Nephron (organoid): ENCODE measurements around the gene IQGAP2.
A peak's percentile ranks its signal among the peaks of the same experiment; 100 is the strongest.

Experiments
- H3K27ac Mint-ChIP-seq, 3 experiments: 2 replicates each; pipeline ENCODE4 v1.8.0; 2020; ENCODE audit warnings: mixed read lengths in 3 of 3, mild to moderate bottlenecking in 2 of 3, moderate library complexity in 1 of 3
- H3K27me3 Mint-ChIP-seq: 2 replicates; pipeline ENCODE4 v1.8.0; 2021; ENCODE audit warnings: low read depth, mild to moderate bottlenecking, moderate library complexity, mixed read lengths
- H3K36me3 Mint-ChIP-seq: 2 replicates; pipeline ENCODE4 v1.8.0; 2020; ENCODE audit warnings: low read depth, mixed read lengths
- H3K4me1 Mint-ChIP-seq: 2 replicates; pipeline ENCODE4 v1.8.0; 2020; ENCODE audit warnings: mixed read lengths
- H3K4me3 Mint-ChIP-seq, 3 experiments: 2 replicates each; pipeline ENCODE4 v1.8.0; 2020; ENCODE audit warnings: mild to moderate bottlenecking in 3 of 3, mixed read lengths in 3 of 3, moderate library complexity in 2 of 3
- H3K9me3 Mint-ChIP-seq: 2 replicates; pipeline ENCODE4 v1.8.0; 2020; ENCODE audit warnings: mixed read lengths
- TF ChIP-seq, protein P1 (sequence below), 3 experiments: fragments of 200-600 bp; sonication (generic); IDR thresholded peaks; one replicate each; pipeline ENCODE4 v1.5.0; 2021; ENCODE audit warnings: antibody characterized with exemption in 3 of 3; ENCODE audit not compliant: unreplicated experiment in 3 of 3

Gene IQGAP2

DNA sequence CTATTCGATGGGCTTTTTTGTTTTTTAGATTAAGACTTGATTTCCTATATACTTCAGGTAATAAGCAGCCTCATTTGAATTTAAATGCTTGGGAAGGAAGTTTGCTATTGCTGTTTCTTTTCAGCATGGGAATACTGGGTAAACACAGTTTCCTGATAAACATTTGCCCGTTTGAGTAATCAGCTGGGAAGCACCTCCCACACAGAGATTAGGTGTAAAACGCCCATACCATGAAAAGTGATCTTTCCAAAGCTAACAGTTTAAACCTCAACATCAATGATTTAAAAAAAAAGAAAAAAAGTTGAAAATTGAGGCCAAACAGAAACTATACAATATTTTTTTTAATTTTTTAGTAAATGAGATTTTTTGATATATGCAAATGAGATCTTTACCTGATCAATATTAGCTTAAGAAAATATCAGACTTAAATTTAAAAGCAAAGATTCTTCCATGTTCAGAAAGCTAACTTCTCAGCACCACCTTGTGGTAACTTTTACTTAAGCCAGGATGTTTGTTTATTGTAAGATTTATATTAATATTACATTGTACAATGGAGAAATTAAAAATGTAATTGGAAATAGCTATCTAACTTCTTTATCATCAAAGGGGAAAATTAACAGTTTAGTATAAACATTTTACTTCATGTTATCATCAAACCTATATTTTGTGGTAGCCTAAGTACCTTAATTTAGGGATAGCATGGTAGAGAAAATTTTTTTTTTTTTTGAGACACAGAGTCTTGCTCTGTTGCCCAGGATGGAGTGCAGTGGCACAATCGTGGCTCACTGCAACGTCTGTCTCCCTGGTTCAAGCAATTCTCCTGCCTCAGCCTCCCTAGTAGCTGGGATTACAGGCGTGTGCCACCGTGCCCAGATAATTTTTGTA is 180.3 kb downstream of the IQGAP2 start:
- TF ChIP-seq, protein P1, sequence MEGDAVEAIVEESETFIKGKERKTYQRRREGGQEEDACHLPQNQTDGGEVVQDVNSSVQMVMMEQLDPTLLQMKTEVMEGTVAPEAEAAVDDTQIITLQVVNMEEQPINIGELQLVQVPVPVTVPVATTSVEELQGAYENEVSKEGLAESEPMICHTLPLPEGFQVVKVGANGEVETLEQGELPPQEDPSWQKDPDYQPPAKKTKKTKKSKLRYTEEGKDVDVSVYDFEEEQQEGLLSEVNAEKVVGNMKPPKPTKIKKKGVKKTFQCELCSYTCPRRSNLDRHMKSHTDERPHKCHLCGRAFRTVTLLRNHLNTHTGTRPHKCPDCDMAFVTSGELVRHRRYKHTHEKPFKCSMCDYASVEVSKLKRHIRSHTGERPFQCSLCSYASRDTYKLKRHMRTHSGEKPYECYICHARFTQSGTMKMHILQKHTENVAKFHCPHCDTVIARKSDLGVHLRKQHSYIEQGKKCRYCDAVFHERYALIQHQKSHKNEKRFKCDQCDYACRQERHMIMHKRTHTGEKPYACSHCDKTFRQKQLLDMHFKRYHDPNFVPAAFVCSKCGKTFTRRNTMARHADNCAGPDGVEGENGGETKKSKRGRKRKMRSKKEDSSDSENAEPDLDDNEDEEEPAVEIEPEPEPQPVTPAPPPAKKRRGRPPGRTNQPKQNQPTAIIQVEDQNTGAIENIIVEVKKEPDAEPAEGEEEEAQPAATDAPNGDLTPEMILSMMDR (IDR thresholded peaks at IDR 0.05; ENCODE audit: unreplicated experiment in 3 of 3), result peak; percentile 46 to 74 (median 55)
- peaks cover 6% of the 10 kb centered on the region for H3K4me1 Mint-ChIP-seq
- no peak overlapping the region for H3K27ac Mint-ChIP-seq
- H3K4me3 Mint-ChIP-seq, result no peak overlapping the region
- no peaks in the 10 kb centered on the region for H3K36me3 Mint-ChIP-seq
- no peaks in the 10 kb centered on the region for H3K27me3 Mint-ChIP-seq
- no peaks in the 10 kb centered on the region for H3K9me3 Mint-ChIP-seq

DNA sequence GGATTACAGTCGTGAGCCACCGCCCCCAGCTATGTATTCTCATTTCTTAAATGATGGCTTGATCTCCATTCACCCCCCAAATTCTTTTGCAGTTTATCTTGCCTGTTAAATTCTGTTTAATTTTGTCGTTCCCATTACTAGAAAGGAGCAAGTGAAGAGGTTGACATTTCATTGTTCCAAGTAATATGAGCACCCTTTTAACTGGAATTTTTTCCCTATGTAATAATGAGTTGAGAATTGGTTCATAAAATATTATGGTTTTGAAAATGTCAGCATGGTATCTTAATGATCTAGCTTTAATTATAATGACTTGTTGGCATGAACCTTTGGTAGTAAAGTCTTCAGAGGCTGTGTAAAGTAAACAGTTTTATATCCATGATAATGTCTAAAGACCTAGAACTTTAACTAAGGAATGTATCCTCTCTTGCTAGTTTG is 182.7 kb downstream of the IQGAP2 start:
- no peak overlapping the region for H3K4me3 Mint-ChIP-seq
- H3K27me3 Mint-ChIP-seq, result no peaks in the 10 kb centered on the region
- H3K36me3 Mint-ChIP-seq, result no peaks in the 10 kb centered on the region
- peaks cover 1% of the 10 kb centered on the region for H3K4me1 Mint-ChIP-seq
- H3K9me3 Mint-ChIP-seq, result no peaks in the 10 kb centered on the region
- no peak overlapping the region for H3K27ac Mint-ChIP-seq
- TF ChIP-seq, protein P1 (IDR thresholded peaks at IDR 0.05; ENCODE audit: unreplicated experiment in 3 of 3), result no peak

DNA sequence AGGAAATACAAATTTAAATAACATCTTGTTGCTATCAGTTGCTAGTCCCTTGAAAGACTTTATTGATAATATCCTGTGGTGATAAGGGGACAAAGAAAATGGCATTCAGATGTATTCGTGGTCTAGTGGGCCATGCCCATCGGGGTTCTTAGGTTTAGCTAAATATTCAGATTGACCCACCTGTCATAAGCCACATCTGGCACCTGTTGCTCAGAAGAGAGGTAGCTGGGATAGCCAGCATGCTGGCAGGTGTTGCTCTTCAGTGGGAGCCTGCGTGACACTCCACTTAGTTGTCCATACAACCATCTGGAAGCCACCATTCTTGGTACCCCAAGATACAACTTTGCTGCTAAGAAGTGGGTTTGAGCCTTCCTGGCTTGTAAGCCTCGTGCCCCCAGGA is 183.4 kb downstream of the IQGAP2 start:
- no peak overlapping the region for H3K27ac Mint-ChIP-seq
- peaks cover 2% of the 10 kb centered on the region for H3K27me3 Mint-ChIP-seq
- TF ChIP-seq, protein P1 (IDR thresholded peaks at IDR 0.05; ENCODE audit: unreplicated experiment in 3 of 3), result no peak
- H3K9me3 Mint-ChIP-seq, result no peaks in the 10 kb centered on the region
- H3K36me3 Mint-ChIP-seq, result peaks cover under 1% of the 10 kb centered on the region
- H3K4me1 Mint-ChIP-seq, result no peaks in the 10 kb centered on the region
- no peak overlapping the region for H3K4me3 Mint-ChIP-seq

DNA sequence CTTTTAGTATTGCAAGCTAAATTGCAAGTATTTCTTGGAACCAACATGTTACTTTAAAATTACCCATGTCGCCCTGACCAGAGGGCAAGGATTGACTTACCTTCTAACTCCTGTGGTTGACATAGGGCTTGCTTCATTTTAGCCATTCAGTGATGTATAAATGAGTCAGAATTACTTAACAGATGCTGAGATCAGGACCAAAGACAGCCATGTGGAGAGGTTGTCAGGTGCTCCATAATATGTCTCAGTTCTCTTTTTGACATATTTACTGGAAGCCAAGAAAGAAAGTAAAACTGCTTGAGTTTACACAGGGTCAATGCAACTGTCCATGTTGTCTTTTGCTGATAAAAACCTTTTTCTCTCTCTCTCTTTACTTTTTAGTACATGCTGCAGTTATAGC is 186.9 kb downstream of the IQGAP2 start:
- Mint-ChIP-seq H3K36me3 (peaks cover 8% of the 10 kb centered on the region), H3K4me1 (peaks cover 29% of the 10 kb centered on the region), H3K27me3 (peaks cover 3% of the 10 kb centered on the region), H3K4me3 (no peak overlapping the region), H3K9me3 (no peaks in the 10 kb centered on the region), H3K27ac (no peak overlapping the region)
- TF ChIP-seq, protein P1 (IDR thresholded peaks at IDR 0.05; ENCODE audit: unreplicated experiment in 3 of 3), result no peak

DNA sequence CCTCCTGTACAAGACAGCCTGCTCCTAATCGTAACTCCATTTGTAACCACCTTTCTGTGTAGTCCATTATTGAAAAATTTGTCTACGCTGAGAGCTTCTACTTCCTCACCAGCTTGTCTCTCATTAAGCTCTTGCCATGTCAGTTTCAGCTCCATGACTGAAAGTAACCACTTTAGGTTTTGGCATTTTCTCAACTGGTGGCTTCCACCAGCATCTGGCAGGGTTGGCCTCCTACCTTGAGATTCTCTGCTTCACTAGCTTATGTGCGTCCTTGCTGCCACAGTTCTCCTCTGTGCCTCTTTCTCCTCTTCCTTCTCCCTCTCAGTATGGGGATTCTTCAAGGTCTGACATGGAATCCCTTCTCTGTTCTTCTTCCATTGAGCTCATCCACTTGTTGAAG is 188.3 kb downstream of the IQGAP2 start:
- TF ChIP-seq, protein P1 (IDR thresholded peaks at IDR 0.05; ENCODE audit: unreplicated experiment in 3 of 3), result no peak
- Mint-ChIP-seq H3K27ac (no peak overlapping the region), H3K4me3 (no peak overlapping the region), H3K27me3 (peaks cover 3% of the 10 kb centered on the region), H3K36me3 (peaks cover 8% of the 10 kb centered on the region), H3K9me3 (no peaks in the 10 kb centered on the region), H3K4me1 (peaks cover 36% of the 10 kb centered on the region)

DNA sequence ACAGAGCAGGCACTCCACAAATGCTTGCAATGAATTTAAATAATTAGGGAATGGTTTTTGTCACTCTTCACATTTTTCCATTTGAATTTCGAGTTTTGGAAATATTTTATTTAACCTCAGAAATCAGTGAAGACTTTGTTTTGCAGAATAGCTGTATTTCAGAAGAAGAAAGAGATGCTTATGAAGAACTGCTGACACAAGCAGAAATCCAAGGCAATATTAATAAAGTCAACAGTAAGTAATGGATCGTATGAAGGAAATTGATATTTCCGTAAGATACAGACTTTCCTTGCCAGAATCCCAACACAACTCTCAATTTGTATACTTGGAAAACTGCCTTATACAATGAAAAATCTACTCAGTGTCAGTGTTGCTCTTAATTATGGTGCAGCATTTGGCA is 189.6 kb downstream of the IQGAP2 start:
- TF ChIP-seq, protein P1 (IDR thresholded peaks at IDR 0.05; ENCODE audit: unreplicated experiment in 3 of 3), result no peak
- peaks cover 8% of the 10 kb centered on the region for H3K36me3 Mint-ChIP-seq

More for the DNA sequence above, 189.6 kb downstream of the IQGAP2 start:
- H3K27ac Mint-ChIP-seq, result peak overlapping the region in 1 of 3 experiments; percentile 60
- H3K4me3 Mint-ChIP-seq, result no peak overlapping the region
- H3K4me1 Mint-ChIP-seq, result peaks cover 37% of the 10 kb centered on the region
- no peaks in the 10 kb centered on the region for H3K9me3 Mint-ChIP-seq
- H3K27me3 Mint-ChIP-seq, result peaks cover 3% of the 10 kb centered on the region
